Endodermal cell (in vitro differentiated cells): ENCODE measurements around the gene RPS15. TPM values are rescaled to one million over a fixed set of nuclear protein-coding genes. Genes with fewer than 3 reads are reported as not detected.
A peak's percentile ranks its signal among the peaks of the same experiment; 100 is the strongest.

Experiments used
- DNase-seq: peaks from one replicate; pipeline ENCODE4 v3.0.0-alpha.2; 2017
- H3K27ac ChIP-seq: 2 replicates; pipeline ENCODE4 v1.5.1; 2013; ENCODE audit warnings: mild to moderate bottlenecking, low read depth, low read length, moderate library complexity
- H3K27me3 ChIP-seq: 2 replicates; pipeline ENCODE4 v1.6.1; 2013; ENCODE audit warnings: mild to moderate bottlenecking, low read length, moderate library complexity; ENCODE audit not compliant: insufficient read depth, control insufficient read depth, poor library complexity, severe bottlenecking
- H3K36me3 ChIP-seq: 2 replicates; pipeline ENCODE4 v1.7.0; 2013; ENCODE audit warnings: mild to moderate bottlenecking, low read length, moderate library complexity; ENCODE audit not compliant: control insufficient read depth, insufficient read depth
- H3K4me1 ChIP-seq: one replicate; pipeline ENCODE4 v1.7.0; 2013; ENCODE audit warnings: low read length; ENCODE audit not compliant: control insufficient read depth, insufficient read depth
- H3K4me3 ChIP-seq: 2 replicates; pipeline ENCODE4 v1.5.1; 2013; ENCODE audit warnings: mild to moderate bottlenecking, low read length, moderate library complexity
- H3K9ac ChIP-seq: 2 replicates; pipeline ENCODE4 v1.6.1; 2013; ENCODE audit warnings: mild to moderate bottlenecking, low read length, moderate library complexity; ENCODE audit not compliant: poor library complexity, severe bottlenecking; ENCODE audit errors: extremely low read depth
- H3K9me3 ChIP-seq: 2 replicates; pipeline ENCODE4 v1.6.1; 2013; ENCODE audit warnings: mild to moderate bottlenecking, low read length, moderate library complexity; ENCODE audit not compliant: control insufficient read depth
- H3K27ac Mint-ChIP-seq: 2 replicates; pipeline ENCODE4 v1.8.0; 2020; ENCODE audit warnings: mixed read lengths
- H3K27me3 Mint-ChIP-seq: 2 replicates; pipeline ENCODE4 v1.8.0; 2021; ENCODE audit warnings: mild to moderate bottlenecking, mixed read lengths; ENCODE audit not compliant: insufficient read depth
- H3K36me3 Mint-ChIP-seq: 2 replicates; pipeline ENCODE4 v1.8.0; 2020; ENCODE audit warnings: low read depth, mixed read lengths
- H3K4me1 Mint-ChIP-seq: 2 replicates; pipeline ENCODE4 v1.8.0; 2020; ENCODE audit warnings: mixed read lengths
- H3K4me3 Mint-ChIP-seq: 2 replicates; pipeline ENCODE4 v1.8.0; 2020; ENCODE audit warnings: mild to moderate bottlenecking, moderate library complexity, mixed read lengths
- H3K9me3 Mint-ChIP-seq: 2 replicates; pipeline ENCODE4 v1.8.0; 2020; ENCODE audit warnings: mild to moderate bottlenecking, mixed read lengths
- CTCF ChIP-seq: fragments of 200-600 bp; sonication (generic); conservative IDR thresholded peaks from 2 replicates; pipeline ENCODE4 v1.5.0; 2021; ENCODE audit warnings: antibody characterized with exemption, mild to moderate bottlenecking
- WGBS, 2 experiments: methylation state at CpG; one replicate each; pipeline versions ENCODE4 v1.1.5 to v1.1.7; 2013; ENCODE audit warnings: missing lambda C conversion rate in 2 of 2, mixed read lengths in 1 of 2; ENCODE audit not compliant: insufficient coverage in 1 of 2, insufficient read length in 1 of 2; 5-methylcytosine and 5-hydroxymethylcytosine counted together
- total RNA-seq, 2 donors: library from RNA; stranded (reverse); fragmentation: NEBNext Ultra II Directional in 1 of 2; extraction: Animal tissue kit (Norgen Biotek cat#: 25700) in 1 of 2; gene quantifications; 2 replicates in 1 of 2; 3 replicates in 1 of 2; pipeline ENCODE4 v1.2.1, GENCODE V29; 2021

RPS15 gene
- total RNA-seq, 2 donors from 2014 or later = 1,298 to 1,321 TPM

DNA sequence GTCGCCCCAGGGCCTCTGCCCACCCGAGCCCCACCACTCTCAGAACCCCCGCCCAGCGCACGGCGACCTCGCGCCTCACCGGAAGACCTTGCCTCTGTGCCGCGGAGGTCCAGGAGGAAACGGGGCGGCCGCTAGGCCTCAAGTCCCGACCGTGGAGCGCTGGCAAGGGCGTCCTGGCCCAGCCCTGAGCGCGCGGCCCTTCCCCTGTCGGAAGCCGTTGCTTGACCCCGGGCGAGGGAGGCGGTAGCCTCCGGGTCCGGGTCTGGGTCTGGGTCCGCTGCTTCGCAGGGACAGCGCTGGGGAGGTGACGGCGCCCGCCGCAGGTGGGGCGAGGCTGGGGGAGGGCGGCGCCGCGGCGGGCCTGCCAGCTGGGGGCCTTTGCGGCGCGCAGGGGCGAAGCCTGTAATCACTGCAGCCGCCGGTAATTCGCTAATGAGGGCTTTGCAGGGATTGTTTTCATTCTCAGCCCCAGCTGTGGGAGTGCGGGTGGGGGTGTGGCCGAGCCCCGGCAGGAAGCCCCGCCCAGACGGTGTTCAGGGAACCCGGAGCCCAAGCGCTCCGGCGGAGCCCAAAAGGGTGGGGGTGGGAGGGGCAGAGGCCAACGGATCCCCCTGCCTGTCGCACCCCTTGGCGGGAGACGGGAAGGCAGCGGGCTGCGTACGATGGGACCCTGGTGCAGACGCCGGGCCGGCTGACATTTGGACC lies 32.3 kb downstream of the RPS15 start:
- H3K9ac ChIP-seq = no peak overlapping the region
- H3K36me3 ChIP-seq = peaks cover 5% of the 10 kb centered on the region
- H3K4me1 ChIP-seq = peaks cover 12% of the 10 kb centered on the region
- H3K9me3 ChIP-seq = no peaks in the 10 kb centered on the region
- Mint-ChIP-seq H3K27me3 (peaks cover 58% of the 10 kb centered on the region), H3K36me3 (no peaks in the 10 kb centered on the region), H3K4me1 (no peaks in the 10 kb centered on the region), H3K27ac (no peak overlapping the region), H3K4me3 (peak overlapping the region; percentile 41), H3K9me3 (no peaks in the 10 kb centered on the region)
- H3K4me3 ChIP-seq = peak overlapping the region; percentile 68
- 2 to 4% methylated on average over 43 to 67 of the region's 67 CpGs for WGBS, 2 experiments
- H3K27ac ChIP-seq = no peak overlapping the region
- H3K27me3 ChIP-seq = peaks cover 77% of the 10 kb centered on the region
- no peak for TF ChIP-seq CTCF
- DNase-seq = peak; percentile 92

- peak overlapping the region; percentile 68 for H3K4me3 ChIP-seq
- peaks cover 55% of the 10 kb centered on the region for H3K27me3 Mint-ChIP-seq
- 5 to 8% methylated on average over 18 to 28 of the region's 28 CpGs for WGBS, 2 experiments
Observed at GRCh38 chr19:1471010-1471514, 32.9 kb downstream of the RPS15 start.

GRCh38 chr19:1471515-1472160 lies 33.4 kb downstream of the RPS15 start:
- Histone ChIP-seq H3K4me1 (peaks cover 12% of the 10 kb centered on the region), H3K27me3 (peaks cover 66% of the 10 kb centered on the region), H3K4me3 (peak overlapping the region; percentile 68), H3K36me3 (peaks cover 15% of the 10 kb centered on the region), H3K9me3 (no peaks in the 10 kb centered on the region), H3K9ac (no peak overlapping the region), H3K27ac (no peak overlapping the region)
- Mint-ChIP-seq H3K27ac (no peak overlapping the region), H3K4me3 (no peak overlapping the region), H3K9me3 (no peaks in the 10 kb centered on the region), H3K27me3 (peaks cover 50% of the 10 kb centered on the region), H3K4me1 (no peaks in the 10 kb centered on the region), H3K36me3 (no peaks in the 10 kb centered on the region)
- TF ChIP-seq CTCF = peak; percentile 63
- peak; percentile 52 for DNase-seq
- WGBS, 2 experiments = 38 to 46% methylated on average over 10 to 24 of the region's 24 CpGs

More at GRCh38 chr19:1471010-1471514, 32.9 kb downstream of the RPS15 start:
- no peaks in the 10 kb centered on the region for H3K9me3 Mint-ChIP-seq
- Histone ChIP-seq H3K27me3 (peaks cover 71% of the 10 kb centered on the region), H3K9me3 (no peaks in the 10 kb centered on the region), H3K9ac (no peak overlapping the region), H3K27ac (no peak overlapping the region), H3K36me3 (peaks cover 9% of the 10 kb centered on the region), H3K4me1 (peaks cover 12% of the 10 kb centered on the region)
- no peak for TF ChIP-seq CTCF
- no peaks in the 10 kb centered on the region for H3K36me3 Mint-ChIP-seq
- DNase-seq = peak; percentile 90
- H3K4me1 Mint-ChIP-seq = no peaks in the 10 kb centered on the region
- H3K4me3 Mint-ChIP-seq = peak overlapping the region; percentile 13
- H3K27ac Mint-ChIP-seq = no peak overlapping the region
